Thoracic aorta (tissue), 2 donors: ENCODE measurements around the gene LRCH1. TPM values are rescaled to one million over a fixed set of nuclear protein-coding genes. Genes with fewer than 3 reads are reported as not detected.

Source experiments
- ATAC-seq: fragments of 150-250 bp; one replicate; pipeline ENCODE4 v1.8.0; 2017; ENCODE audit warnings: low read depth; ENCODE audit not compliant: insufficient number of reproducible peaks, low FRiP score
- DNase-seq: peaks from one replicate; pipeline ENCODE4 v3.0.0-alpha.2; 2020; ENCODE audit warnings: low spot score
- H3K27ac ChIP-seq, 2 donors: fragments of 200-600 bp; sonication (generic); 1 replicate in 1 of 2; 2 replicates in 1 of 2; pipeline ENCODE4 v1.5.1; 2016; ENCODE audit warnings: mild to moderate bottlenecking in 2 of 2, moderate library complexity in 2 of 2
- H3K27me3 ChIP-seq: fragments of 200-600 bp; sonication (generic); replicated peaks from 2 replicates; pipeline ENCODE4 v1.6.0; 2016; ENCODE audit warnings: mild to moderate bottlenecking; ENCODE audit not compliant: insufficient read depth
- H3K36me3 ChIP-seq: fragments of 200-600 bp; sonication (generic); one replicate; pipeline ENCODE4 v1.5.1; 2016
- H3K4me1 ChIP-seq, 2 donors: fragments of 200-600 bp; sonication (generic); 1 replicate in 1 of 2; 2 replicates in 1 of 2; pipeline versions ENCODE4 v1.5.1 to v1.6.0; 2016; ENCODE audit warnings: low read depth in 2 of 2, mild to moderate bottlenecking in 1 of 2; ENCODE audit not compliant: control insufficient read depth in 1 of 2
- H3K4me3 ChIP-seq: fragments of 200-600 bp; sonication (generic); 2 replicates; pipeline ENCODE4 v1.5.1; 2016; ENCODE audit warnings: mild to moderate bottlenecking
- H3K9me3 ChIP-seq: fragments of 200-600 bp; sonication (generic); 2 replicates; pipeline ENCODE4 v1.5.1; 2016
- total RNA-seq, 2 donors: library from RNA; depleted of rRNA; stranded (reverse); fragments of >200 nt; gene quantifications; one replicate each; pipeline versions ENCODE4 v1.1.0 to v1.2.3, GENCODE V29; 2016
- TF ChIP-seq, protein P1 (sequence below): fragments of 200-600 bp; sonication (generic); IDR thresholded peaks from one replicate; pipeline ENCODE4 v1.5.1; 2019; ENCODE audit warnings: antibody characterized with exemption

Gene LRCH1
- total RNA-seq, 2 donors from 2014 or later: 29.4 to 38.9 TPM

DNA sequence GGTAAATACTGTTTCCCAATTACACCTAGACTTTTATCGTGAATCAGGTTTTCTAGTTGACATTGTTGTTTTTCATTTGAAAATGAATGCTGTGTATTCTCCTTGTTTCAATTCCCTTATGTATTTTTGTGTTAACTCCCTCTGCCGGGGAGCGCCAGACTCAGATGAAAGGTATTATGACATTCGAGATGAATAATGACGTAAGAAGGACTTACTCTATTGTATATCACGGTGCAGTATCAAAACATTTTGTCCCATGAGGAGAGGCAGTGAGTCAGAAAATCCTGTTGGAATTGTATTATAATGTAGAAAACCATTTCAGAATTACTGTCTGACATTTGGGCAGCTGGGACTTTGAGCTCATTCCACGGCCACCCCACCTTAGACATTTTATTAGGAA lies 61.6 kb downstream of the LRCH1 start:
- H3K4me3 ChIP-seq: no peak overlapping the region
- H3K9me3 ChIP-seq: no peaks in the 10 kb centered on the region
- H3K27me3 ChIP-seq: no peaks in the 10 kb centered on the region
- peaks cover 11 to 47% of the 10 kb centered on the region in 2 donors for H3K4me1 ChIP-seq
- TF ChIP-seq, protein P1, sequence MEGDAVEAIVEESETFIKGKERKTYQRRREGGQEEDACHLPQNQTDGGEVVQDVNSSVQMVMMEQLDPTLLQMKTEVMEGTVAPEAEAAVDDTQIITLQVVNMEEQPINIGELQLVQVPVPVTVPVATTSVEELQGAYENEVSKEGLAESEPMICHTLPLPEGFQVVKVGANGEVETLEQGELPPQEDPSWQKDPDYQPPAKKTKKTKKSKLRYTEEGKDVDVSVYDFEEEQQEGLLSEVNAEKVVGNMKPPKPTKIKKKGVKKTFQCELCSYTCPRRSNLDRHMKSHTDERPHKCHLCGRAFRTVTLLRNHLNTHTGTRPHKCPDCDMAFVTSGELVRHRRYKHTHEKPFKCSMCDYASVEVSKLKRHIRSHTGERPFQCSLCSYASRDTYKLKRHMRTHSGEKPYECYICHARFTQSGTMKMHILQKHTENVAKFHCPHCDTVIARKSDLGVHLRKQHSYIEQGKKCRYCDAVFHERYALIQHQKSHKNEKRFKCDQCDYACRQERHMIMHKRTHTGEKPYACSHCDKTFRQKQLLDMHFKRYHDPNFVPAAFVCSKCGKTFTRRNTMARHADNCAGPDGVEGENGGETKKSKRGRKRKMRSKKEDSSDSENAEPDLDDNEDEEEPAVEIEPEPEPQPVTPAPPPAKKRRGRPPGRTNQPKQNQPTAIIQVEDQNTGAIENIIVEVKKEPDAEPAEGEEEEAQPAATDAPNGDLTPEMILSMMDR: no peak
- H3K27ac ChIP-seq: no peak overlapping the region
- no peak for ATAC-seq
- DNase-seq: no peak
- H3K36me3 ChIP-seq: no peaks in the 10 kb centered on the region

DNA sequence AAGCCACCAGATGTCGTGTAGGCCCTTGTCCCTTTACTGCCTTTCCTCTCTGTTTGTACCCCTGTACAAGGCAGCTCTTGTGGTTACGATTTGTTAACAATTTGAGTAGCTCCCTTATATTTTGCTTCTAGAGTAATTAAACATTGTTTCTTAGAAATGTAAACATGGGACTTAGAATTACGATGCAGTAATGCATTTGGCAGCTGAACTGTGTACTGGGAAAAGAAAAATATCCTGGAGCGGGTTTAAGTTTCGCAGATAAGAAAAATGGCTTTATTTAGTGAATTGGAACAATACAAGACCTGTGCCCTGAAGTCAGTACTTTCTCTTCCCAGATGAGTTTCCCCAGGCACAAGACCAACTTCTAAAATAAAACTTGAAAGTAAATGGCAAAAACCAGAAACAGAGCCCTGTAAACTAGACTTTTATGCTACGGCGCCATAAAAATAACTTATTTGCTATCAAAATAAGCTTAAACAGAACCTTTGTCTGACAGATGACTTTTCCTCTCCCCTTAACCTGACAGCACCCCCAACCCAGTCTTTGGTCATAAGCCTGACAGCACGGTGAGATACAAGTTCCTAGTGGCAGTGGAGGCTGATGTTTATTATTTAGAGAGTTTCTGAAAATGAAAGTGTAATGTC lies 63.0 kb downstream of the LRCH1 start:
- ATAC-seq (no peak), DNase-seq (no peak)
- H3K36me3 ChIP-seq: no peaks in the 10 kb centered on the region
- peak overlapping the region; percentile 63 for H3K4me3 ChIP-seq
- H3K27ac ChIP-seq: peak overlapping the region; percentile 20 to 82
- H3K9me3 ChIP-seq: no peaks in the 10 kb centered on the region
- TF ChIP-seq, protein P1: no peak
- H3K4me1 ChIP-seq: peaks cover 18 to 55% of the 10 kb centered on the region in 2 donors
- no peaks in the 10 kb centered on the region for H3K27me3 ChIP-seq

DNA sequence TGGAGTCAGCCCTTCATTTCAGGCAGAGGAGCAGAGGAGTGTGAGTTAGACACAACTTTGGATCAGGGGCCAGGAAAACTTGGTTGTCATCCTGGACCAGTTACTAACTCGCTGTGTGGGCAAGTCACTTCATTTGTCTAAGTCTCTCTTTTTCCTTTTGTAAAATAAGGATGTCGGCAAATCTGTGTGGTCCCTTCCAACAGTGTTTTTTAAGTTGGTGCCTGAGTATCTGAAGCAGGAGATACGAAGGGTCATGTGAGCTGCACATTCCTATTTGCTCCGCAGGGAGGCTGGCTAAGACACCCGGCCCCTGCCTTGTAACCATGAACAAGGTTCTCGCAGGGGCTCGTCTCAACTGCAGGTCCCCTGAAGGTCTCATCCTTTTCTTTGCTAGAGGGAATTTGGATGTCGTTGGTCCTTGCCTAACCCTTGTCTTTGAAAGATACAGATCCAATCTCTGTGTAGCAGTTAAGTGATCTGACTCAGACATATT lies 64.3 kb downstream of the LRCH1 start:
- Histone ChIP-seq H3K36me3 (no peaks in the 10 kb centered on the region), H3K27me3 (no peaks in the 10 kb centered on the region), H3K9me3 (no peaks in the 10 kb centered on the region), H3K4me1 (peaks cover 29 to 68% of the 10 kb centered on the region in 2 donors), H3K27ac (peak overlapping the region; percentile 16 to 82), H3K4me3 (no peak overlapping the region)
- no peak for ATAC-seq
- TF ChIP-seq, protein P1: no peak
- DNase-seq: no peak

DNA sequence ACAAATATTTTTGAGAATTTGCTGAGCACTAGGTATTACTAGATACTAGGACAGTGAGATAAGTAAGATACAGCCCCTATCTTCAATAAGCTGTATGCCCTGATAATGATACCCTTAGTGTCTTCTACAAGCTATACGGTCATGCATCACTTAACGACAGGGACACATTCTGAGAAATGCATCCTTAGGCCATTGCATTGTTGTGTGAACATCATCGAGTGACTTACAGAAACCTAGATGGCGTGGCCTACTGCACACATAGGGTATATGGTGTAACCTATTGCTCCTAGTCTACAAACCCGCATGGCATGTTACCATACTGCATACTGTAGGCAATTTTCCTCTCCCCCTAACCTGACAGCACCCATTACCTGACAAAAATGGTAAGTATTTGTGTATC lies 64.9 kb downstream of the LRCH1 start:
- TF ChIP-seq, protein P1: no peak
- no peak for ATAC-seq
- Histone ChIP-seq H3K36me3 (no peaks in the 10 kb centered on the region), H3K27me3 (no peaks in the 10 kb centered on the region), H3K9me3 (no peaks in the 10 kb centered on the region), H3K4me3 (no peak overlapping the region), H3K4me1 (peaks cover 34 to 74% of the 10 kb centered on the region in 2 donors), H3K27ac (peak overlapping the region in 1 of 2 donors; percentile 16)
- no peak for DNase-seq

DNA sequence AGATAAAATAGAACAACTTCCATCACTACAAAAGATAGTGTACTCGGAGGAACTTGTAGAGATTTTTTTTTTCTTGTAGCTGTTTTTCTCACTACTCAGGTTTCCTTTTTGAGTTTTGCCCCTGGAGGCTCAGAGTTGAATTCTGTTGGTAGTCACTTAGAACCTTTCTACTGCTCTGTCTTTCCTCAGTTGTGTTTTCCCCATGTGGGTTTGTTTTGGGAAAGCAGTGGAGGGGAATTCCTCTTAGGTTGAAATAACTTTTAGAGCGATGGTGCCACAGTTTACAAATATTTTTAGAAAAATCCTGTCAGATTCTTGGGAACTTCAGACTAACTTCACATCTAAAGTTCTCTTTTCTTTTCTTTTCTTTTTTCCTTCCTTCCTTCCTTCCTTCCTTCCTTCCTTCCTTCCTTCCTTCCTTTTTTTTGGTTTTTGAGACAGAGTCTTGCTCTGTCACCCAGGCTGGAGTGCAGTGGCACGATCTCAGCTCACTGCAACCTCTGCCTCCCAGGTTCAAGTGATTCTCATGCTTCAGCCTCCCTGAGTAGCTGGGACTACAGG lies 65.8 kb downstream of the LRCH1 start:
- H3K4me1 ChIP-seq: peaks cover 36 to 79% of the 10 kb centered on the region in 2 donors

More for the DNA sequence above, 65.8 kb downstream of the LRCH1 start:
- no peak for DNase-seq
- no peaks in the 10 kb centered on the region for H3K36me3 ChIP-seq
- no peaks in the 10 kb centered on the region for H3K27me3 ChIP-seq
- ATAC-seq: no peak
- TF ChIP-seq, protein P1: no peak
- no peak overlapping the region for H3K4me3 ChIP-seq
- no peaks in the 10 kb centered on the region for H3K9me3 ChIP-seq
- H3K27ac ChIP-seq: peak overlapping the region in 1 of 2 donors; percentile 15
